Parathyroid adenoma (tissue), 2 donors: ENCODE results near the gene LANCL1.

Source experiments
- H2AFZ ChIP-seq: fragments of 300-600 bp; sonication (generic); one replicate; pipeline ENCODE4 v1.7.0; 2017; ENCODE audit warnings: antibody characterized with exemption, mild to moderate bottlenecking
- H3K27ac ChIP-seq: fragments of 300-600 bp; sonication (generic); one replicate; pipeline ENCODE4 v1.7.0; 2017
- H3K27me3 ChIP-seq: fragments of 300-600 bp; sonication (generic); one replicate; pipeline ENCODE4 v1.7.0; 2017; ENCODE audit warnings: low read length; ENCODE audit not compliant: control insufficient read depth, insufficient read depth
- H3K36me3 ChIP-seq: fragments of 300-600 bp; sonication (generic); one replicate; pipeline ENCODE4 v1.7.0; 2017; ENCODE audit warnings: low read length; ENCODE audit not compliant: control insufficient read depth, insufficient read depth
- H3K4me1 ChIP-seq: fragments of 300-600 bp; sonication (generic); one replicate; pipeline ENCODE4 v1.7.0; 2017; ENCODE audit warnings: control low read depth
- H3K4me2 ChIP-seq: fragments of 300-600 bp; sonication (generic); one replicate; pipeline ENCODE4 v1.7.0; 2017; ENCODE audit warnings: low read length
- H3K4me3 ChIP-seq: fragments of 300-600 bp; sonication (generic); one replicate; pipeline ENCODE4 v1.7.0; 2017; ENCODE audit warnings: low read depth, low read length
- H3K79me2 ChIP-seq: fragments of 300-600 bp; sonication (generic); one replicate; pipeline ENCODE4 v1.7.0; 2017; ENCODE audit warnings: control low read depth
- H3K9ac ChIP-seq: fragments of 300-600 bp; sonication (generic); one replicate; pipeline ENCODE4 v1.7.0; 2017; ENCODE audit warnings: mild to moderate bottlenecking
- H3K9me3 ChIP-seq: fragments of 300-600 bp; sonication (generic); one replicate; pipeline ENCODE4 v1.7.0; 2017; ENCODE audit warnings: low read length; ENCODE audit not compliant: control insufficient read depth
- TF ChIP-seq, protein P1 (sequence below): fragments of 300-600 bp; sonication (generic); IDR thresholded peaks from one replicate; pipeline ENCODE4 v1.7.0; 2017; ENCODE audit warnings: antibody characterized with exemption, mild to moderate bottlenecking
- donor health status: primary hyperparathyroidism.

Gene LANCL1

DNA sequence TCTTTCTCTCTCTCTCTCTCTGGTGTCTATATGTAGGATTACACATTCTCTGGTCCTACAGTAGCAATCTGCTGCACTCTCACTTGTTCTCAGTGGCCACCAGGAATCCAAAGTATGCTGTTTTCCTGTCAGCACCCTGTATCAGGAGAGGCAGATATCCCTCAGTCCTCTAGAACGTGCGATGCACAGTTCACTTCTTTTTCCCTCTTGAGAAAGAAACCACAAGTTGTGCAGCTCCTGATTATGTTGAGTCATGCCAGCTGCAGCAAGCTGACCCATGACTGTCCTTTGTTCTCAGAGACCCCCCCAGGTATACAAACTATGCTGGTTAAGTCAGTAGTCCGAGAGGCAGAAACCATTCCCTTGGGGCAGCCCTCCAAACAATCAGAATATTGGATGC is 54.6 kb downstream of the LANCL1 start:
- Histone ChIP-seq H3K4me2 (no peak overlapping the region), H3K9ac (no peak overlapping the region), H3K79me2 (no peaks in the 10 kb centered on the region), H3K27ac (no peak overlapping the region), H3K27me3 (no peaks in the 10 kb centered on the region), H3K4me1 (no peaks in the 10 kb centered on the region), H3K4me3 (no peak overlapping the region), H2AFZ (no peak overlapping the region), H3K36me3 (no peaks in the 10 kb centered on the region), H3K9me3 (peaks cover 2% of the 10 kb centered on the region)
- TF ChIP-seq, protein P1, sequence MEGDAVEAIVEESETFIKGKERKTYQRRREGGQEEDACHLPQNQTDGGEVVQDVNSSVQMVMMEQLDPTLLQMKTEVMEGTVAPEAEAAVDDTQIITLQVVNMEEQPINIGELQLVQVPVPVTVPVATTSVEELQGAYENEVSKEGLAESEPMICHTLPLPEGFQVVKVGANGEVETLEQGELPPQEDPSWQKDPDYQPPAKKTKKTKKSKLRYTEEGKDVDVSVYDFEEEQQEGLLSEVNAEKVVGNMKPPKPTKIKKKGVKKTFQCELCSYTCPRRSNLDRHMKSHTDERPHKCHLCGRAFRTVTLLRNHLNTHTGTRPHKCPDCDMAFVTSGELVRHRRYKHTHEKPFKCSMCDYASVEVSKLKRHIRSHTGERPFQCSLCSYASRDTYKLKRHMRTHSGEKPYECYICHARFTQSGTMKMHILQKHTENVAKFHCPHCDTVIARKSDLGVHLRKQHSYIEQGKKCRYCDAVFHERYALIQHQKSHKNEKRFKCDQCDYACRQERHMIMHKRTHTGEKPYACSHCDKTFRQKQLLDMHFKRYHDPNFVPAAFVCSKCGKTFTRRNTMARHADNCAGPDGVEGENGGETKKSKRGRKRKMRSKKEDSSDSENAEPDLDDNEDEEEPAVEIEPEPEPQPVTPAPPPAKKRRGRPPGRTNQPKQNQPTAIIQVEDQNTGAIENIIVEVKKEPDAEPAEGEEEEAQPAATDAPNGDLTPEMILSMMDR = no peak

DNA sequence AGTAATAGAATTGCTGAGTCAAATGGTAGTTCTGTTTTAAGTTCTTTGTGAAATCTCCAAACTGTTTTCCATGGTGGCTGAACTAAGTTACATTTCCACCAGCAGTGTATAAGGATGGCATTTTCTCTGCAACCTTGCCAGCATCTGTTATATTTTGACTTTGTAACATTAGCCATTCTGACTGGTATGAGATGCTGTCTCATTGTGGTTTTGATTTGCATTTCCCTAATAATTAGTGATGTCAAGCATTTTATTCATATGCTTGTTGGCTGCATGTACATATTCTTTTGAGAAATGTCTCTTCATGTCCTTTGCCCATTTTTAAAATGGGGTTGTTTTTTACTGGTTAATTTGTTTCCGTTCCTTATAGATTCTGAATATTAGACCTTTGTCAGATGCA is 63.9 kb downstream of the LANCL1 start:
- Histone ChIP-seq H3K4me1 (no peaks in the 10 kb centered on the region), H3K79me2 (no peaks in the 10 kb centered on the region), H2AFZ (no peak overlapping the region), H3K9me3 (no peaks in the 10 kb centered on the region), H3K9ac (no peak overlapping the region), H3K27ac (no peak overlapping the region), H3K4me2 (no peak overlapping the region), H3K27me3 (no peaks in the 10 kb centered on the region), H3K4me3 (no peak overlapping the region), H3K36me3 (peaks cover 3% of the 10 kb centered on the region)
- TF ChIP-seq, protein P1 = no peak

DNA sequence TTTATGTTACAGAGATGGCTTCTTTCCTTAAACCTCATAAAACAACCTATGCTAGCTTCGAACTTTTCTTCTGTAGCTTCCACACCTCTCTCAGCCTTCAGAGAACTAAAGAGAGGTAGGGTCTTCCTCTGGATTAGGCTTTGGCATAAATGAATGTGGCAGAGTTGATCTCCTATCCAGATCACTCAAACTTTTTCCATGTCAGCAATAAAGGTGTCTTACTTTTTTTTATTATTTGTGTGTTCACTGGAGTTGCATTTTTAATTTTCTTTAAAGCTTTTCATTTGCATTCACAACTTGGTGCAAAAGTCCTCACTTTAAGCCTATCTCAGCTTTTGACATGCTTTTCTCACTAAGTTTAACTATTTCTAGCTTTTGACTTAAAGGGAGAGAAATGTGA is 66.0 kb downstream of the LANCL1 start:
- H2AFZ ChIP-seq = no peak overlapping the region
- H3K27me3 ChIP-seq = no peaks in the 10 kb centered on the region
- no peak overlapping the region for H3K9ac ChIP-seq
- TF ChIP-seq, protein P1 = no peak
- H3K4me2 ChIP-seq = no peak overlapping the region
- H3K79me2 ChIP-seq = peaks cover 2% of the 10 kb centered on the region
- H3K9me3 ChIP-seq = no peaks in the 10 kb centered on the region
- H3K27ac ChIP-seq = no peak overlapping the region
- H3K4me1 ChIP-seq = no peaks in the 10 kb centered on the region
- no peak overlapping the region for H3K4me3 ChIP-seq
- peaks cover 3% of the 10 kb centered on the region for H3K36me3 ChIP-seq

DNA sequence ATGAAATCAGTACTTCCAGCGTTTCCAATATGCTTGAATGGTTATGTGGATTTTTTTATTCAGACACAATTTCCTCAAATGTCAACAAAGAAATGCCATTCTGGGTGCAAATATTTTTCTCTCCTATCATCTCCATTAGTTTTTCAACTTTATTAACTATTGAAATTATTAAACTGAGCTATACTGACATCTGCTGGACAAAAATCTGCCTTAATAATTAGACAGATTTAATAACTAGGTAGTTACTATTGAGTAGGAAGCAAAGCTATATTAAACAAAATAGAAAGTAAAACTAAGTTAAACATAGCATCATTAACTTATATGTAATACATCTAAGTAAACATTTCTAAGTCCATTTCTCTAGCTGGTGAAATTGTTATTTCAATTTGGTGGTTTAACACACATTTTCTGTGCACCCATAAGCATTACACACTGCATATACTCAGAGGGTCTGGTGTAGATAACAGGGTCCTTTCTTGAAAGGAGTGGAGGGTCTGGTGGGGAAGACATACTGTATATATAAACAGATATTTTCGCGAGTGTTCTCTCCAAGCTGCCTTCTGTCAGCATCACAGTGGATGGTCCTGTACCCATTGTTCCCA is 77.0 kb downstream of the LANCL1 start:
- Histone ChIP-seq H3K4me1 (no peaks in the 10 kb centered on the region), H3K27me3 (no peaks in the 10 kb centered on the region), H3K9me3 (no peaks in the 10 kb centered on the region), H3K36me3 (no peaks in the 10 kb centered on the region), H3K4me3 (no peak overlapping the region), H3K4me2 (no peak overlapping the region), H3K9ac (no peak overlapping the region), H3K27ac (no peak overlapping the region), H2AFZ (no peak overlapping the region), H3K79me2 (peaks cover 9% of the 10 kb centered on the region)
- TF ChIP-seq, protein P1 = peak; percentile 58

DNA sequence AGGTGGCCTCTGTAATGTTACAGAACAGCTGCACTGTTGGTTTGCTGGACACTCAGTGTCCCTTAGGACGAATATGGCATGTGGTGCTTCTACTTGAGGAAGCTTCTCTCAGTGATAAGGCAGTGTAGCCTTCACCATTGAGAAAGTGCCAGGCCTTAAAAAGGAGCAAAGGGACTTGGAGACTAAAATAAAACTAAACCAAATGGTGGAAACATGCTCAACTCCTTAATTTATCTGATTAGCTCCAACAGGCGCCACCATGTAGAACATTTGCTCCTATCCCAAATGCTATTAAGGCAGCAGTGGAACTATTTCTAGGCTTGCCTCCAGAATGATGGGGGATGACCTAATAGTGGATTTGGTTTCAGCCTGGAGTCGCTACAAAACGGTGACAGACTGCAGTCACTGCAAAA is 84.1 kb downstream of the LANCL1 start:
- H3K36me3 ChIP-seq = no peaks in the 10 kb centered on the region
- no peaks in the 10 kb centered on the region for H3K27me3 ChIP-seq
- TF ChIP-seq, protein P1 = no peak
- no peak overlapping the region for H3K4me3 ChIP-seq
- no peak overlapping the region for H3K27ac ChIP-seq
- H3K4me2 ChIP-seq = no peak overlapping the region
- H2AFZ ChIP-seq = no peak overlapping the region
- H3K4me1 ChIP-seq = no peaks in the 10 kb centered on the region
- H3K9me3 ChIP-seq = no peaks in the 10 kb centered on the region
- no peaks in the 10 kb centered on the region for H3K79me2 ChIP-seq
- no peak overlapping the region for H3K9ac ChIP-seq
